ENCODE measurements around the gene MAPKAP1.
"Not testable (repeated sequence)": the region's sequence is repeated elsewhere in the genome, so short reads cannot be mapped to it uniquely, and the experiment has no call there.

DNA sequence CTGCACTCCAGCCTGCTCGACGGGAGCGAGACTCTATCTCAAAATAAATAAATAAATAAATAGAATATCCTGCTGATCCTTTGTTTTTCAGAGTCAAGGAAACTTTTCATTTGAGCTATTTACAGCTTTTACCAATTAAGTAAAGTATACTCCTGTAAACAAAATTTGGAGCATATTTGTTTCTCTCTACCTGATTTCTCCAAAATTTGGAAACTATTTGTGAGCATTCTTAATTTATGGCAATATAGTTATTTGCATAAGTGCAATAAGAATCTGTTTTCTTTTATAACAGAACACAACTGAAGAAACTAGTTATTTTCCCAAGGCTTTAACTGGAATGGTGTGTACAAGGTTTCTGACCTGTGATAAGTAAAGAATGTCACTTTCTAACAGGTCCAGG is 135.2 kb downstream of the MAPKAP1 start:
- TF ChIP-seq ZNF274 (IDR thresholded peaks at IDR 0.05; ENCODE audit: low read depth, low read length); YY1 (IDR thresholded peaks at IDR 0.05; ENCODE audit: insufficient read depth, insufficient read length): not testable (repeated sequence)
